ENCODE measurements around the gene EFCAB13.
"Not testable (repeated sequence)": the region's sequence is repeated elsewhere in the genome, so short reads cannot be mapped to it uniquely, and the experiment has no call there.

Gene EFCAB13

GRCh38 chr17:47413872-47414271 is 90.1 kb downstream of the EFCAB13 start:
- DNase-seq (ENCODE audit: low read depth) = no peak
- H3K4me3 ChIP-seq (ENCODE audit: control insufficient read depth, low read depth, low read length) = no peak overlapping the region
- no peak for TF ChIP-seq CTCF (IDR thresholded peaks at IDR 0.05; ENCODE audit: control insufficient read depth, insufficient read depth, low read depth, low read length, missing control alignments)

GRCh38 chr17:47414612-47415011 is 90.9 kb downstream of the EFCAB13 start:
- DNase-seq (ENCODE audit: low read depth) = no peak
- no peak for TF ChIP-seq CTCF (IDR thresholded peaks at IDR 0.05; ENCODE audit: control insufficient read depth, insufficient read depth, low read depth, low read length, missing control alignments)
- H3K4me3 ChIP-seq (ENCODE audit: control insufficient read depth, low read depth, low read length) = no peak overlapping the region

- DNase-seq (ENCODE audit: low read depth) = no peak
These were observed 99.9 kb downstream of the EFCAB13 start for GRCh38 chr17:47423406-47424295.

GRCh38 chr17:47425233-47425632 is 101.5 kb downstream of the EFCAB13 start:
- DNase-seq (ENCODE audit: low read depth); H3K4me3 ChIP-seq (ENCODE audit: control insufficient read depth, low read depth, low read length): not testable (repeated sequence)

More at GRCh38 chr17:47423406-47424295, 99.9 kb downstream of the EFCAB13 start:
- H3K4me3 ChIP-seq (ENCODE audit: control insufficient read depth, low read depth, low read length) = peak overlapping the region; percentile 33
- no peak for TF ChIP-seq CTCF (IDR thresholded peaks at IDR 0.05; ENCODE audit: control insufficient read depth, insufficient read depth, low read depth, low read length, missing control alignments)

- not testable (repeated sequence) for H3K4me3 ChIP-seq (ENCODE audit: control insufficient read depth, low read depth, low read length); DNase-seq (ENCODE audit: low read depth)
These were observed 102.3 kb downstream of the EFCAB13 start for GRCh38 chr17:47425887-47426635.

GRCh38 chr17:47427985-47428384 is 104.2 kb downstream of the EFCAB13 start:
- no peak for TF ChIP-seq CTCF (IDR thresholded peaks at IDR 0.05; ENCODE audit: control insufficient read depth, insufficient read depth, low read depth, low read length, missing control alignments)
- no peak overlapping the region for H3K4me3 ChIP-seq (ENCODE audit: control insufficient read depth, low read depth, low read length)
- DNase-seq (ENCODE audit: low read depth) = no peak

GRCh38 chr17:47432240-47432639 is 108.5 kb downstream of the EFCAB13 start:
- not testable (repeated sequence) for DNase-seq (ENCODE audit: low read depth)

GRCh38 chr17:47465165-47465564 is 141.4 kb downstream of the EFCAB13 start:
- TF ChIP-seq CTCF (IDR thresholded peaks at IDR 0.05; ENCODE audit: control insufficient read depth, insufficient read depth, low read depth, low read length, missing control alignments) = no peak
- no peak overlapping the region for H3K4me3 ChIP-seq (ENCODE audit: control insufficient read depth, low read depth, low read length)
- DNase-seq (ENCODE audit: low read depth) = no peak

More at GRCh38 chr17:47432240-47432639, 108.5 kb downstream of the EFCAB13 start:
- not testable (repeated sequence) for H3K4me3 ChIP-seq (ENCODE audit: control insufficient read depth, low read depth, low read length)

- DNase-seq (ENCODE audit: low read depth); H3K4me3 ChIP-seq (ENCODE audit: control insufficient read depth, low read depth, low read length): not testable (repeated sequence)
These were observed 143.2 kb downstream of the EFCAB13 start for GRCh38 chr17:47466976-47467375.

All from AG09309 (cell line).